Measurements from ENCODE around the gene SCAF8. TPM values are rescaled to one million over a fixed set of nuclear protein-coding genes. Genes with fewer than 3 reads are reported as not detected.

SCAF8 gene
- total RNA-seq, 4 donors from 2014 or later = 29.8 to 63.5 (median 34.6) TPM

- H3K4me3 ChIP-seq = no peak overlapping the region
- H3K9me3 ChIP-seq = no peaks in the 10 kb centered on the region
- no peak for DNase-seq
- no peak overlapping the region for H3K27ac ChIP-seq
- peaks cover 0 to 9% (median 3%) of the 10 kb centered on the region in 4 donors for H3K4me1 ChIP-seq
- H3K36me3 ChIP-seq = no peaks in the 10 kb centered on the region
- no peak for TF ChIP-seq POLR2A (IDR thresholded peaks at IDR 0.05)
- TF ChIP-seq, protein P1, sequence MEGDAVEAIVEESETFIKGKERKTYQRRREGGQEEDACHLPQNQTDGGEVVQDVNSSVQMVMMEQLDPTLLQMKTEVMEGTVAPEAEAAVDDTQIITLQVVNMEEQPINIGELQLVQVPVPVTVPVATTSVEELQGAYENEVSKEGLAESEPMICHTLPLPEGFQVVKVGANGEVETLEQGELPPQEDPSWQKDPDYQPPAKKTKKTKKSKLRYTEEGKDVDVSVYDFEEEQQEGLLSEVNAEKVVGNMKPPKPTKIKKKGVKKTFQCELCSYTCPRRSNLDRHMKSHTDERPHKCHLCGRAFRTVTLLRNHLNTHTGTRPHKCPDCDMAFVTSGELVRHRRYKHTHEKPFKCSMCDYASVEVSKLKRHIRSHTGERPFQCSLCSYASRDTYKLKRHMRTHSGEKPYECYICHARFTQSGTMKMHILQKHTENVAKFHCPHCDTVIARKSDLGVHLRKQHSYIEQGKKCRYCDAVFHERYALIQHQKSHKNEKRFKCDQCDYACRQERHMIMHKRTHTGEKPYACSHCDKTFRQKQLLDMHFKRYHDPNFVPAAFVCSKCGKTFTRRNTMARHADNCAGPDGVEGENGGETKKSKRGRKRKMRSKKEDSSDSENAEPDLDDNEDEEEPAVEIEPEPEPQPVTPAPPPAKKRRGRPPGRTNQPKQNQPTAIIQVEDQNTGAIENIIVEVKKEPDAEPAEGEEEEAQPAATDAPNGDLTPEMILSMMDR (IDR thresholded peaks at IDR 0.05) = no peak
- no peaks in the 10 kb centered on the region for H3K27me3 ChIP-seq
Observed at GRCh38 chr6:154749341-154749740, 16.1 kb downstream of the SCAF8 start.

DNA sequence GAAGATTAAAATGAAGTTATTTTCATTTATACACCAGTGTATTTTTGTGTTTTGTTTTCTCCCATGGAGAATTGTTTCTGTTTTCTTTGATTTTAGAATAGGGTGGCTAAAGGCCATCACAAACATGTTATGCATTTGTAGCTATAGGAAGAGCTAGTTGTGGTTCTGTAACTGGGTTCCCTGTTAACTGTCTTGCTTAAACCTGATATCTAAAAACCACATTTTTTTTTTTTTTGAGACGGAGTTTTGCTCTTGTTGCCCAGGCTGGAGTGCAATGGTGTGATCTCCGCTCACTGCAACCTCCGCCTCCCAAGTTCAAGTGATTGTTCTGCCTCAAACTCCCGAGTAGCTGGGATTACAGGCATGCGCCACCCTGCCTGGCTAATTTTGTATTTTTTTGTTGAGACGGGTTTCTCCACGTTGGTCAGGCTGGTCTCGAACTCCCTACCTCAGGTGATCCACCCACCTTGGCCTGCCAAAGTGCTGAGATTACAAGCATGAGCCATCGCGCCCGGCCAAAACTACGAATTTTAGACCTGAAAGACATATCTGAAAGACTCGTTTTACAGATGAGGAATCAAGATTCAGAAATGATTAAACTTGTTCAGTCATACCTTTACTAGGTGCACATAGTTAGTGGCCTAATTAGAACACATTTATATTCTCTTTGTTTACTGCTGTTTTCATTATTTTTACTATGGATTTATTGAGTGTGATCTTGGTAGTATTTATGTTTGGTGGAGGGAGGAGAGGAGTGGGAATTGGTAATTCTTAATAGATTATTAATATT is 18.0 kb downstream of the SCAF8 start:
- H3K4me1 ChIP-seq = peaks cover 0 to 11% (median 5%) of the 10 kb centered on the region in 4 donors
- no peak for DNase-seq
- no peak overlapping the region for H3K4me3 ChIP-seq
- H3K27me3 ChIP-seq = no peaks in the 10 kb centered on the region
- TF ChIP-seq, protein P1 (IDR thresholded peaks at IDR 0.05) = no peak
- no peak for TF ChIP-seq POLR2A (IDR thresholded peaks at IDR 0.05)
- H3K9me3 ChIP-seq = no peaks in the 10 kb centered on the region
- no peak overlapping the region for H3K27ac ChIP-seq
- H3K36me3 ChIP-seq = no peaks in the 10 kb centered on the region

- Histone ChIP-seq H3K9me3 (no peaks in the 10 kb centered on the region), H3K27ac (no peak overlapping the region), H3K4me3 (no peak overlapping the region), H3K27me3 (no peaks in the 10 kb centered on the region), H3K36me3 (no peaks in the 10 kb centered on the region), H3K4me1 (peaks cover 0 to 8% (median 4%) of the 10 kb centered on the region in 4 donors)
- TF ChIP-seq POLR2A (IDR thresholded peaks at IDR 0.05) = no peak
- TF ChIP-seq, protein P1 (IDR thresholded peaks at IDR 0.05) = no peak
- DNase-seq = no peak
Observed at GRCh38 chr6:154752022-154752421, 18.8 kb downstream of the SCAF8 start.

DNA sequence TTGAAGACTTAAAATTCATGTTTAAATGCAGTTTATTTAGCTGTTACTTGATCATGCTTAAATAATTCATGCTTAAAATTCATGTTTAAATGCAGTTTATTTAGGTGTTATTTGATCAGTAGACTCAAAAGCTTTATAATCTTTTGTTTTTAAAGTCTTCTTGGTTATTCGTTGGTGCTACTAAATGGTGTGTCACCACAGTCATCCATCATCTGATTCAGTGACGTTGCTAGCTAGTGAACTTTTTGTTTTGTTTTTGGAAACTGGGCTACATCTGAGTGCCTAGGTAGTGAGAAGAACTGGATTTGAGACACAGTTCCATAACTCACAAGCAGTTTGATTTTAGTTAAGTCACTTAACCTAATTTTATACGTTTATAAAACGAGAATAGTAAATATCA is 20.9 kb downstream of the SCAF8 start:
- Histone ChIP-seq H3K36me3 (no peaks in the 10 kb centered on the region), H3K4me1 (peaks cover 0 to 8% (median 1%) of the 10 kb centered on the region in 4 donors), H3K4me3 (no peak overlapping the region), H3K27me3 (no peaks in the 10 kb centered on the region), H3K27ac (no peak overlapping the region), H3K9me3 (no peaks in the 10 kb centered on the region)
- no peak for DNase-seq
- TF ChIP-seq, protein P1 (IDR thresholded peaks at IDR 0.05) = no peak
- TF ChIP-seq POLR2A (IDR thresholded peaks at IDR 0.05) = no peak

DNA sequence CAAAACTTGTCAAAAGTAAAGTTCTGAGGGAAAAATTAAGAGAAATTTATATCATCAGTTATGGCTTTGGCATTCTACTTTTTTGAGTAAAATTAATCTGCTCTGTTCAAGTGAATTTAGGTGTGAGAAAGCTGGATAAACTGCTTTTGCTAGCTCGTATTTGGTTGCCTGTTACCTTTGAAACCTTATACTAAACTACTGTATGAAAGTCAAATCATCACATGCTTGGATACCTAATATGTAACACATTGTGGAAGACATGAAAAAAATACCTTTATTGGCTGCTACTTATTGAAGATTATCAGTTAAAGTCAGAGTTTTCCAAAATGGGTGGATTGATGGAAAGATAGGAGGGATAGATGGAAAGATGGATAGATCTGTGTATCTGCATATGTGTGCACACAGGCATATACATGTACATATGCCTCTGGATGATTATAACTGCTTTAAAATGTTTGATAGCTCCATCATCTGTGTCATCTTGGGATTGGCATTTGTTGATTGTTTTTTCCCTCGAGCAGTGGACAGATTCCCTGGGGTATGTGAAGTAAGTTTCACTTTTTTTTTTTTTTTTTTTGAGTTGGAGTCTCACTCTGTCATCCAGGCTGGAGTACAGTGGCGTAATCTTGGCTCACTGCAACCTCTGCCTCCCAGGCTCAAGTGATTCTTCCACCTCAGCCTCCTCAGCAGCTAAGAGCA is 24.3 kb downstream of the SCAF8 start:
- no peak overlapping the region for H3K27ac ChIP-seq
- H3K4me1 ChIP-seq = peaks cover 0 to 8% (median 1%) of the 10 kb centered on the region in 4 donors
- no peaks in the 10 kb centered on the region for H3K27me3 ChIP-seq
- no peaks in the 10 kb centered on the region for H3K36me3 ChIP-seq
- H3K9me3 ChIP-seq = no peaks in the 10 kb centered on the region
- no peak overlapping the region for H3K4me3 ChIP-seq
- DNase-seq = no peak
- TF ChIP-seq, protein P1 (IDR thresholded peaks at IDR 0.05) = no peak
- no peak for TF ChIP-seq POLR2A (IDR thresholded peaks at IDR 0.05)
